SK-N-SH treated with all-trans-retinoic acid at 6 μM for 48 hours (cell line): ENCODE results near the gene RNU7-1.

Source experiments
- OSR1 ChIP-seq: fragments of 250-450 bp; sonication (Bioruptor Pico); IDR thresholded peaks from 2 replicates; pipeline ENCODE4 v1.8.0; 2022; ENCODE audit warnings: moderate library complexity, mild to moderate bottlenecking, inconsistent platforms
- RARB ChIP-seq: fragments of 250-450 bp; sonication (Bioruptor Pico); IDR thresholded peaks from 2 replicates; pipeline ENCODE4 v1.8.0; 2021; ENCODE audit warnings: mild to moderate bottlenecking, moderate library complexity
- ZFP3 ChIP-seq: fragments of 250-450 bp; sonication (Bioruptor Pico); IDR thresholded peaks from 2 replicates; pipeline ENCODE4 v1.5.0; 2020; ENCODE audit warnings: mild to moderate bottlenecking, moderate library complexity
- ZFP30 ChIP-seq: fragments of 450-650 bp; formaldehyde crosslinking; IDR thresholded peaks from 2 replicates; pipeline ENCODE4 v1.5.0; 2022; ENCODE audit warnings: mild to moderate bottlenecking, moderate library complexity
- ZNF70 ChIP-seq: fragments of 450-650 bp; formaldehyde crosslinking; IDR thresholded peaks from 2 replicates; pipeline ENCODE4 v1.5.0; 2020; ENCODE audit warnings: mild to moderate bottlenecking, moderate library complexity

DNA sequence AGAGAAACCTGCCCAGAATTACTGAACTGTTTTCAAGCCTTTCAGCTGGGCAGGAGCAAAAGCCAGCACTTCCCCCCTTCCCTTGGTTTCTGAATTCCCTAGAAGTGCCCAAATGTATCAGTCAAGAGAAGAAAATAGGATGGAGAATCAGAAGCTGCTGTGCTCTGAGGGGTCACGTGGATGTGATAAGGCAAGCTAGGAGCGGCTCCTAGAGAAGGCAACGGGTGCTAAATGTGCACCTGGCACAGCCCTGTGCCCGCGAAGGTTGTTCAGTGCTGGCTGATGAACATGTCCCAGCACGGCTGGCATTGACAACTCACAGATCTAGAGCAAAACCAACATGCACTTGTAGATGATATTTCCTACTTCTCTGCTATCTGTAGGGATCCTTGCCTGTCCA, 35.4 kb downstream of the RNU7-1 start:
- TF ChIP-seq ZFP3 (CRISPR knock-in tag) (no peak), RARB (CRISPR knock-in tag) (no peak), ZFP30 (CRISPR knock-in tag) (no peak), OSR1 (no peak), ZNF70 (CRISPR knock-in tag) (no peak)
